K562 (cell line): ENCODE measurements around the gene PDE8A. TPM values are rescaled to one million over a fixed set of nuclear protein-coding genes. Genes with fewer than 3 reads are reported as not detected.

Experiments
- ATAC-seq: fragments of 200-7000 bp; cut with Tn5 transposase; 3 replicates; pipeline ENCODE4 v1.9.1; 2020; ENCODE audit warnings: moderate library complexity
- BruUV-seq: library from RNA; stranded (reverse); fragments of 400-500 nt; replicated peaks from 2 replicates; lab custom pipeline; 2021; lab: Mats Ljungman, UMichigan
- CTCF ChIA-PET: fragments of 300-600 bp; formaldehyde crosslinking; extraction: SDS; loops from one replicate; lab custom pipeline; 2021; ENCODE audit warnings: low intra/inter-chr PET ratio; lab: Yijun Ruan, JAX
- POLR2A ChIA-PET: fragments of 300-600, 350-650 bp; sonication (Branson Sonifier 250); formaldehyde crosslinking; extraction: SDS; loops from one replicate; lab custom pipeline; 2021; ENCODE audit warnings: antibody characterized with exemption, inconsistent platforms; lab: Yijun Ruan, JAX
- DNase-seq, 4 experiments: peaks; one replicate each; pipeline versions ENCODE4 v3.0.0 to v3.0.0-alpha.2; 2011 to 2018; ENCODE audit warnings: low spot score in 3 of 4, mixed read lengths in 3 of 4; ENCODE audit errors: extremely low read depth in 1 of 4
- FAIRE-seq: peaks from 2 replicates; lab custom pipeline; 2011; peaks lifted over from hg19 to GRCh38; lab: Jason Lieb, UNC
- H2AFZ ChIP-seq: 2 replicates; pipeline ENCODE4 v1.6.0; 2011; ENCODE audit warnings: low read depth, low read length, control low read depth, inconsistent platforms
- H3K27ac ChIP-seq: fragments of 200-600 bp; 3 replicates; pipeline ENCODE4 v1.8.0; 2011; ENCODE audit warnings: low read depth, mild to moderate bottlenecking, control low read depth, inconsistent platforms, low read length, moderate library complexity, mixed read lengths; ENCODE audit errors: extremely low read depth
- H3K27me3 ChIP-seq, 2 experiments: fragments of 300-600 bp in 1 of 2; 2 replicates in 1 of 2; 3 replicates in 1 of 2; pipeline versions ENCODE4 v1.6.0 to v1.8.0; 2011; ENCODE audit warnings: inconsistent platforms in 2 of 2, low read length in 2 of 2, mild to moderate bottlenecking in 1 of 2, mixed read lengths in 1 of 2, moderate library complexity in 1 of 2; ENCODE audit not compliant: control insufficient read depth in 2 of 2, insufficient read depth in 2 of 2
- H3K36me3 ChIP-seq: fragments of 300-600 bp; 3 replicates; pipeline ENCODE4 v1.8.0; 2011; ENCODE audit warnings: mild to moderate bottlenecking, low read length, inconsistent platforms; ENCODE audit not compliant: control insufficient read depth, insufficient read depth
- H3K4me1 ChIP-seq, 2 experiments: fragments of 200-600 bp in 1 of 2; replicated peaks in 1 of 2; 2 replicates in 1 of 2; 3 replicates in 1 of 2; pipeline versions ENCODE4 v1.5.1 to v1.8.0; 2011; ENCODE audit warnings: inconsistent platforms in 2 of 2, low read length in 2 of 2, mild to moderate bottlenecking in 1 of 2, mixed read lengths in 1 of 2, moderate library complexity in 1 of 2; ENCODE audit not compliant: control insufficient read depth in 2 of 2, insufficient read depth in 2 of 2
- H3K4me2 ChIP-seq: 2 replicates; pipeline ENCODE4 v1.6.1; 2011; ENCODE audit warnings: low read length, control low read depth, inconsistent platforms, mixed read lengths; ENCODE audit not compliant: insufficient read depth
- H3K4me3 ChIP-seq: fragments of 200-600 bp; sonication (generic), shearing (Covaris generic); 2 replicates; pipeline ENCODE4 v1.5.1; 2016; ENCODE audit warnings: control low read depth, inconsistent platforms
- H3K79me2 ChIP-seq: fragments of 200-600 bp; 3 replicates; pipeline ENCODE4 v1.8.0; 2011; ENCODE audit warnings: low read length, inconsistent platforms; ENCODE audit not compliant: control insufficient read depth, insufficient read depth
- H3K9ac ChIP-seq, 2 experiments: 2 replicates each; pipeline versions ENCODE4 v1.6.0 to v1.6.1; 2011; ENCODE audit warnings: low read depth in 2 of 2, low read length in 2 of 2, control low read depth in 1 of 2, inconsistent platforms in 1 of 2, mild to moderate bottlenecking in 1 of 2, mixed read lengths in 1 of 2; ENCODE audit not compliant: insufficient read depth in 1 of 2
- H3K9me1 ChIP-seq: one replicate; pipeline ENCODE4 v1.6.0; 2011; ENCODE audit warnings: inconsistent platforms, mild to moderate bottlenecking, low read length, moderate library complexity; ENCODE audit not compliant: control insufficient read depth, insufficient read depth
- H3K9me3 ChIP-seq: replicated peaks from 2 replicates; pipeline ENCODE4 v1.5.1; 2011; ENCODE audit warnings: low read depth, low read length, inconsistent platforms; ENCODE audit not compliant: control insufficient read depth, insufficient read depth
- H4K20me1 ChIP-seq: replicated peaks from 2 replicates; pipeline ENCODE4 v1.6.1; 2011; ENCODE audit warnings: low read length, inconsistent platforms, mixed read lengths; ENCODE audit not compliant: control insufficient read depth, insufficient read depth
- ARNT ChIP-seq, 2 experiments: fragments of 450-650 bp; IDR thresholded peaks; 2 replicates each; pipeline ENCODE4 v1.6.1; 2016; ENCODE audit warnings: mild to moderate bottlenecking in 1 of 2
- BRCA1 ChIP-seq, 2 experiments: fragments of 450-650 bp in 1 of 2; sonication (generic) in 1 of 2; formaldehyde crosslinking in 1 of 2; IDR thresholded peaks; 2 replicates each; pipeline versions ENCODE4 v1.5.0 to v1.6.1; 2017 to 2020; ENCODE audit warnings: mild to moderate bottlenecking in 1 of 2, missing genetic modification reagents in 1 of 2
- DDX20 ChIP-seq: fragments of 450-650 bp; IDR thresholded peaks from 2 replicates; pipeline ENCODE4 v1.6.1; 2016; ENCODE audit warnings: missing genetic modification characterization, low read depth, mild to moderate bottlenecking, missing compliant biosample characterization, moderate library complexity
- EP300 ChIP-seq: IDR thresholded peaks from 2 replicates; pipeline ENCODE4 v1.6.1; 2012; ENCODE audit warnings: low read length, improper control_type of control experiment
- FOXA1 ChIP-seq: fragments of 450-650 bp; IDR thresholded peaks from 2 replicates; pipeline ENCODE4 v1.6.1; 2016; ENCODE audit warnings: mild to moderate bottlenecking, borderline replicate concordance
- KDM1A ChIP-seq, 2 experiments: fragments of 450-650 bp; IDR thresholded peaks; 2 replicates each; pipeline ENCODE4 v1.6.1; 2016; ENCODE audit warnings: mild to moderate bottlenecking in 2 of 2
- KLF10 ChIP-seq: fragments of 250-450 bp; sonication (Bioruptor Pico); IDR thresholded peaks from 2 replicates; pipeline ENCODE4 v1.6.1; 2021; ENCODE audit warnings: matching md5 sums
- KLF13 ChIP-seq: fragments of 450-650 bp; IDR thresholded peaks from 2 replicates; pipeline ENCODE4 v1.6.1; 2016; ENCODE audit warnings: missing genetic modification characterization, low read depth, mild to moderate bottlenecking, missing compliant biosample characterization, moderate library complexity, borderline replicate concordance
- MEF2A ChIP-seq: IDR thresholded peaks from 2 replicates; pipeline ENCODE4 v1.6.1; 2011; ENCODE audit warnings: low read depth, mild to moderate bottlenecking, low read length, moderate library complexity; ENCODE audit not compliant: control insufficient read depth
- SMARCA4 ChIP-seq: fragments of 450-650 bp; IDR thresholded peaks from 2 replicates; pipeline ENCODE4 v1.6.1; 2016
- SNRNP70 ChIP-seq: fragments of 200-400 bp; formaldehyde crosslinking; optimal IDR thresholded peaks from 2 replicates; pipeline ENCODE3; 2017; ENCODE audit warnings: low read depth, low read length
- SP1 ChIP-seq: sonication (generic); formaldehyde crosslinking; IDR thresholded peaks from 2 replicates; pipeline ENCODE4 v1.8.1; 2022; ENCODE audit warnings: mild to moderate bottlenecking, missing genetic modification reagents
- SPI1 ChIP-seq: IDR thresholded peaks from 2 replicates; pipeline ENCODE4 v1.6.1; 2011; ENCODE audit warnings: low read depth, low read length, control low read depth, borderline replicate concordance
- TAF1 ChIP-seq: IDR thresholded peaks from 2 replicates; pipeline ENCODE4 v1.6.1; 2011; ENCODE audit warnings: mild to moderate bottlenecking, low read length, moderate library complexity; ENCODE audit not compliant: insufficient read depth, control insufficient read depth, severe bottlenecking; ENCODE audit errors: extremely low read depth
- ZNF561 ChIP-seq: fragments of 450-650 bp; formaldehyde crosslinking; conservative IDR thresholded peaks from 2 replicates; pipeline ENCODE4 v1.4.0; 2020; ENCODE audit warnings: mild to moderate bottlenecking, moderate library complexity
- WGBS: fragments of 100-300 bp; shearing (Covaris generic); methylation state at CpG from one replicate; pipeline ENCODE4 v1.1.6; 2016; ENCODE audit warnings: low coverage, mixed read lengths; ENCODE audit not compliant: insufficient coverage; ENCODE audit errors: missing lambda C conversion rate; 5-methylcytosine and 5-hydroxymethylcytosine counted together
- in situ Hi-C: fragments of 300-500 bp; cut with MboI; formaldehyde crosslinking; loops from 4 replicates; pipeline ENCODE4 v1.15.0; 2018; ENCODE audit warnings: inconsistent platforms, mixed read lengths
- intact Hi-C: fragments of 100-400 bp; cut with micrococcal nuclease; formaldehyde crosslinking; loops from 2 replicates; pipeline ENCODE4 v1.14.2; 2022
- polyA plus RNA-seq, 8 experiments: library from polyadenylated mRNA; depleted of rRNA in 4 of 8; stranded (reverse) in 5 of 8; unstranded in 3 of 8; fragments of >200 nt; fragmentation: Nextera tagmentation in 2 of 8; fragmentation: Illumina TruSeq in 1 of 8; extraction: Ambion mirVana in 2 of 8; extraction: Trizol in 1 of 8; gene quantifications; 2 replicates each; pipeline versions ENCODE4 v1.2.1 to v1.2.3, GENCODE V29; 2011 to 2014; ENCODE audit warnings: inconsistent platforms in 1 of 8, missing spikeins in 1 of 8
- total RNA-seq, 7 experiments: library from RNA; depleted of rRNA in 6 of 7; stranded (reverse); fragments of >200 nt in 6 of 7; fragmentation: Illumina TruSeq in 2 of 7; extraction: Trizol in 2 of 7; gene quantifications; 2 replicates each; pipeline versions ENCODE4 v1.2.1 to v1.2.3, GENCODE V29; 2011 to 2021; ENCODE audit warnings: low replicate concordance in 1 of 7
- TF ChIP-seq, protein P1 (sequence below): fragments of 250-450 bp; sonication (Bioruptor Pico); IDR thresholded peaks from 2 replicates; pipeline ENCODE4 v1.4.0; 2020; ENCODE audit warnings: borderline replicate concordance

The PDE8A gene
- total and polyA plus RNA-seq, 9 of the 15 experiments (the other 6 are each of a cell fraction or from before 2014, with no cell fraction given) = 5.9 to 40.3 (median 19.8) TPM

DNA sequence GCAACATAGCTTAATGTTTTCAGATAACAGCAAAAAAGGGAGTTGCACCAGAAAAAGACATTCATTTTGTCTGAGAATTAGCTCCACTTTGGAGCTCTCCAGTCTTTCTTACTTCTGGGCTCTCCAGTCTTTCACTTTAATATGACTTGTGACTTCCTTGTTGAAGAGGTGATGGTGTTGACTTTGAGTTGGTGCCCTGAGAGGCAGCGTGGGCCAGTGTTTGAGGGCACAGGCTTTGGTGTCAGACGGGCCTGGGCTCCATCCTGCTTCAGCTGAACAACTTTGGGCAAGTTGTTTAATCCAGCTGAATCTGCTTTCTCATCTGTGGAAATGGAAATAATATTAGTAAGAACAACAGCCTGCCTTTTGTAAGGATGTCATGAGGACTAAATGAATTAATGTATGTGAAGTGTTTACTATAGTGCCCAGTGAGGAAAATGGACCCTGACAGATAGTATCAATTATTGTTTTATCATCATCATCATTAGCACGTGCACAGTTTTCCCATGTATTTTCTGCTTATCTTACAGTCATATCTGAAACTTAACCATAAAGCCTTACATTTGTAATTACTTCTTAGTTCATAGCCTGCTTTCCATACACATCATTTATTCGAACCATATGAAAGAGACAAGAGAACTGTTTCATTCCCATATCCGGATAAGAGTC is 108.4 kb downstream of the PDE8A start:
- no peak overlapping the region for H3K4me3 ChIP-seq
- no peaks in the 10 kb centered on the region for H3K9me1 ChIP-seq
- H4K20me1 ChIP-seq = no peaks in the 10 kb centered on the region
- H3K27ac ChIP-seq = no peak overlapping the region
- no peak overlapping the region for H2AFZ ChIP-seq
- H3K9ac ChIP-seq = no peak overlapping the region
- no peak for DNase-seq
- no peak overlapping the region for H3K4me2 ChIP-seq
- in situ Hi-C loops (no loop called here), intact Hi-C loops (no loop called here)
- ATAC-seq = no peak
- H3K4me1 ChIP-seq = no peaks in the 10 kb centered on the region
- no peak for FAIRE-seq
- H3K9me3 ChIP-seq = no peaks in the 10 kb centered on the region
- TF ChIP-seq SP1 (CRISPR knock-in tag) = no peak
- TF ChIP-seq, all 486 proteins: peak for 0
- Histone ChIP-seq H3K27me3 (no peaks in the 10 kb centered on the region), H3K79me2 (no peaks in the 10 kb centered on the region), H3K36me3 (peaks cover 62% of the 10 kb centered on the region; the same call in 2 of the 3 replicates)
- WGBS = 78% methylated on average over 5 of the region's 5 CpGs
- no TSS peak for BruUV-seq
- ChIA-PET CTCF (no interaction called here), POLR2A (no interaction called here)

DNA sequence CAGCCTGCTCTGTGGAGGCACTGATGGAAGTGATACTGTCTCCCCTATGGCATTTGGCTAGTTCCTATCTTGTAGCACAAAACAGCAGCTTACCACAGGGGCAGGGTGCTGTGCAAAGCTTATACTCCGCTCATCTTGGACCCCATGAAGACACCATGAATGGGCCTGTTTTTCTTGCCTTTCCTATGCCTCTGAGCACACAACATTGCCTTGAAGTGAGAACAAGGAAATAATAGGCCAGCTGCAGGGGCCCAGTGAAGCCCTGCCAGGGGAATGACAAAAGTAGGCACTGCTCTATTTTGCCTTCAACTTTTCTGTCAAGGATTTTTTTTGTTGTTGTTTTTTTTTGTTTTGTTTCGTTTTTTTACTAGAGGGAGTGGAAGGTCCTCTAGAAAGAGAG is 110.3 kb downstream of the PDE8A start:
- Histone ChIP-seq H3K9me3 (no peaks in the 10 kb centered on the region), H4K20me1 (no peaks in the 10 kb centered on the region), H3K9ac (no peak overlapping the region), H3K4me3 (no peak overlapping the region), H3K27ac (no peak overlapping the region), H2AFZ (no peak overlapping the region), H3K4me1 (peaks cover 0 to 3% of the 10 kb centered on the region in 2 experiments; a peak in 2 of 5 replicates), H3K27me3 (no peaks in the 10 kb centered on the region), H3K36me3 (peaks cover 57% of the 10 kb centered on the region; the same call in 2 of the 3 replicates), H3K79me2 (no peaks in the 10 kb centered on the region), H3K4me2 (no peak overlapping the region), H3K9me1 (no peaks in the 10 kb centered on the region)
- no TSS peak for BruUV-seq
- DNase-seq (no peak), ATAC-seq (no peak; the same call in 2 of the 3 replicates), FAIRE-seq (no peak)
- in situ Hi-C loops (no loop called here), intact Hi-C loops (no loop called here)
- POLR2A ChIA-PET = no interaction called here
- CTCF ChIA-PET = no interaction called here
- WGBS = 68% methylated on average over 2 of the region's 2 CpGs
- TF ChIP-seq SPI1 (no peak), ZNF561 (CRISPR knock-in tag) (no peak), ARNT (IDR thresholded peaks at IDR 0.05) (no peak), FOXA1 (no peak), SMARCA4 (no peak), BRCA1 (IDR thresholded peaks at IDR 0.05) (no peak), BRCA1 (CRISPR knock-in tag; IDR thresholded peaks at IDR 0.05) (no peak), DDX20 (no peak), TAF1 (no peak), SNRNP70 (no peak), KDM1A (IDR thresholded peaks at IDR 0.05) (no peak), KLF13 (tag) (no peak), KLF10 (no peak), MEF2A (no peak), EP300 (no peak)
- TF ChIP-seq, protein P1, sequence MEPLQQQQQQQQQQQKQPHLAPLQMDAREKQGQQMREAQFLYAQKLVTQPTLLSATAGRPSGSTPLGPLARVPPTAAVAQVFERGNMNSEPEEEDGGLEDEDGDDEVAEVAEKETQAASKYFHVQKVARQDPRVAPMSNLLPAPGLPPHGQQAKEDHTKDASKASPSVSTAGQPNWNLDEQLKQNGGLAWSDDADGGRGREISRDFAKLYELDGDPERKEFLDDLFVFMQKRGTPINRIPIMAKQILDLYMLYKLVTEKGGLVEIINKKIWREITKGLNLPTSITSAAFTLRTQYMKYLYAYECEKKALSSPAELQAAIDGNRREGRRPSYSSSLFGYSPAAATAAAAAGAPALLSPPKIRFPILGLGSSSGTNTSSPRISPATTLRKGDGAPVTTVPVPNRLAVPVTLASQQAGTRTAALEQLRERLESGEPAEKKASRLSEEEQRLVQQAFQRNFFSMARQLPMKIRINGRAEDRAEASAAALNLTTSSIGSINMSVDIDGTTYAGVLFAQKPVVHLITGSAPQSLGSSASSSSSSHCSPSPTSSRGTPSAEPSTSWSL (CRISPR knock-in tag) = no peak
